Measurements from ENCODE around the gene ZNF814.

GRCh38 chr19:57803594-57804325 is 85.1 kb downstream of the ZNF814 start:
- TF ChIP-seq POLR2A (IDR thresholded peaks at IDR 0.05) (peak in 2 of 3 donors; percentile 32 to 42), CTCF (IDR thresholded peaks at IDR 0.05) (no peak)
